H1 (cell line): ENCODE results near the gene CD164. TPM values are rescaled to one million over a fixed set of nuclear protein-coding genes. Genes with fewer than 3 reads are reported as not detected.

Experiments used
- CTCF ChIA-PET: fragments of 300-600 bp; sonication (Branson Sonifier 250); formaldehyde crosslinking; loops from one replicate; lab custom pipeline; 2021; ENCODE audit not compliant: partially characterized antibody; lab: Charles Lee
- POLR2A ChIA-PET: fragments of 300-600 bp; sonication (Branson Sonifier 250); formaldehyde crosslinking; loops from one replicate; lab custom pipeline; 2021; ENCODE audit warnings: inconsistent platforms; ENCODE audit not compliant: partially characterized antibody; lab: Charles Lee
- DNase-seq, 2 experiments: peaks; one replicate each; pipeline versions ENCODE4 v3.0.0 to v3.0.0-alpha.2; 2010 to 2022; ENCODE audit warnings: low spot score in 2 of 2, low read depth in 1 of 2, mixed read lengths in 1 of 2
- FAIRE-seq: peaks from 2 replicates; lab custom pipeline; 2011; peaks lifted over from hg19 to GRCh38; lab: Jason Lieb, UNC
- H2AFZ ChIP-seq: 2 replicates; pipeline ENCODE4 v1.8.1; 2012; ENCODE audit warnings: low read length, inconsistent platforms
- H2AK5ac ChIP-seq: 2 replicates; pipeline ENCODE4 v1.6.1; 2013; ENCODE audit warnings: low read depth, low read length
- H2BK120ac ChIP-seq: replicated peaks from 2 replicates; pipeline ENCODE3; 2013; ENCODE audit warnings: low read depth, low read length, inconsistent platforms
- H2BK12ac ChIP-seq: 2 replicates; pipeline ENCODE4 v1.6.1; 2013; ENCODE audit warnings: low read depth, low read length
- H2BK15ac ChIP-seq: 2 replicates; pipeline ENCODE4 v1.6.1; 2013; ENCODE audit warnings: low read length
- H2BK20ac ChIP-seq: 2 replicates; pipeline ENCODE4 v1.6.1; 2013; ENCODE audit warnings: low read length
- H2BK5ac ChIP-seq: 2 replicates; pipeline ENCODE4 v1.6.1; 2013; ENCODE audit warnings: low read depth, low read length
- H3K14ac ChIP-seq: 2 replicates; pipeline ENCODE4 v1.6.1; 2013; ENCODE audit warnings: inconsistent platforms; ENCODE audit not compliant: insufficient read length
- H3K18ac ChIP-seq: 2 replicates; pipeline ENCODE4 v1.6.1; 2013; ENCODE audit warnings: low read length; ENCODE audit errors: extremely low read depth
- H3K23ac ChIP-seq: 2 replicates; pipeline ENCODE4 v1.6.1; 2013; ENCODE audit warnings: inconsistent platforms; ENCODE audit not compliant: insufficient read length
- H3K23me2 ChIP-seq: 2 replicates; pipeline ENCODE4 v1.6.1; 2013; ENCODE audit warnings: low read depth, low read length
- H3K27ac ChIP-seq: 2 replicates; pipeline ENCODE4 v1.6.1; 2011; ENCODE audit warnings: low read depth, low read length, inconsistent platforms
- H3K27me3 ChIP-seq, 4 experiments: replicated peaks in 1 of 4; 1 replicate in 1 of 4; 2 replicates in 3 of 4; pipeline versions ENCODE4 v1.6.1 to v1.8.1; 2011 to 2013; ENCODE audit warnings: low read length in 3 of 4, mild to moderate bottlenecking in 3 of 4, inconsistent platforms in 2 of 4, mixed read lengths in 2 of 4, moderate library complexity in 1 of 4; ENCODE audit not compliant: control insufficient read depth in 3 of 4, insufficient read depth in 3 of 4; ENCODE audit errors: extremely low read depth in 1 of 4
- H3K36me3 ChIP-seq, 4 experiments: 2 replicates each; pipeline versions ENCODE4 v1.6.1 to v1.8.1; 2011 to 2013; ENCODE audit warnings: mild to moderate bottlenecking in 4 of 4, low read length in 3 of 4, moderate library complexity in 2 of 4, control low read depth in 1 of 4, inconsistent platforms in 1 of 4; ENCODE audit not compliant: insufficient read depth in 4 of 4, control insufficient read depth in 2 of 4
- H3K4ac ChIP-seq: replicated peaks from 2 replicates; pipeline ENCODE3; 2013; ENCODE audit warnings: low read length, low read depth, mixed read lengths, inconsistent platforms; ENCODE audit not compliant: insufficient read length
- H3K4me1 ChIP-seq, 4 experiments: replicated peaks in 1 of 4; 1 replicate in 1 of 4; 2 replicates in 3 of 4; pipeline versions ENCODE4 v1.6.1 to v1.8.1; 2011 to 2013; ENCODE audit warnings: low read length in 3 of 4, inconsistent platforms in 2 of 4, mixed read lengths in 1 of 4; ENCODE audit not compliant: insufficient read depth in 4 of 4, control insufficient read depth in 3 of 4
- H3K4me2 ChIP-seq, 2 experiments: 2 replicates each; pipeline versions ENCODE4 v1.6.1 to v1.8.1; 2011 to 2013; ENCODE audit warnings: low read depth in 2 of 2, low read length in 2 of 2, control low read depth in 1 of 2, inconsistent platforms in 1 of 2, mild to moderate bottlenecking in 1 of 2; ENCODE audit not compliant: insufficient read depth in 1 of 2
- H3K4me3 ChIP-seq, 4 experiments: fragments of 200-600, 300-600 bp in 1 of 4; sonication (generic), shearing (Covaris generic), sonication (Bioruptor Twin) in 1 of 4; 2 replicates each; pipeline versions ENCODE4 v1.5.1 to v1.8.1; 2011 to 2016; ENCODE audit warnings: low read length in 4 of 4, low read depth in 3 of 4, control low read depth in 2 of 4, inconsistent platforms in 2 of 4, mild to moderate bottlenecking in 2 of 4, mixed read lengths in 1 of 4, moderate library complexity in 1 of 4; ENCODE audit not compliant: insufficient read depth in 2 of 4; ENCODE audit errors: extremely low read depth in 1 of 4
- H3K56ac ChIP-seq: replicated peaks from 2 replicates; pipeline ENCODE3; 2013; ENCODE audit warnings: low read depth, mild to moderate bottlenecking, mixed read lengths, low read length, inconsistent platforms; ENCODE audit not compliant: insufficient read length
- H3K79me1 ChIP-seq: 2 replicates; pipeline ENCODE4 v1.6.1; 2013; ENCODE audit warnings: low read depth, low read length, control low read depth
- H3K79me2 ChIP-seq, 2 experiments: 2 replicates each; pipeline versions ENCODE4 v1.6.1 to v1.8.1; 2012 to 2013; ENCODE audit warnings: low read length in 2 of 2, mild to moderate bottlenecking in 2 of 2, inconsistent platforms in 1 of 2; ENCODE audit not compliant: insufficient read depth in 2 of 2, control insufficient read depth in 1 of 2
- H3K9ac ChIP-seq, 4 experiments: replicated peaks in 1 of 4; 1 replicate in 1 of 4; 2 replicates in 3 of 4; pipeline versions ENCODE4 v1.6.1 to v1.8.1; 2011 to 2013; ENCODE audit warnings: low read depth in 3 of 4, low read length in 3 of 4, control low read depth in 2 of 4, mild to moderate bottlenecking in 2 of 4, moderate library complexity in 2 of 4, inconsistent platforms in 1 of 4; ENCODE audit errors: extremely low read depth in 1 of 4
- H3K9me3 ChIP-seq, 2 experiments: 2 replicates each; pipeline versions ENCODE4 v1.6.1 to v1.8.1; 2012 to 2013; ENCODE audit warnings: mild to moderate bottlenecking in 2 of 2, moderate library complexity in 2 of 2, control low read depth in 1 of 2, inconsistent platforms in 1 of 2, low read depth in 1 of 2, low read length in 1 of 2, mixed read lengths in 1 of 2; ENCODE audit not compliant: insufficient read depth in 2 of 2
- H4K20me1 ChIP-seq, 2 experiments: replicated peaks in 1 of 2; 2 replicates each; pipeline versions ENCODE3 to v1.8.1; 2011 to 2013; ENCODE audit warnings: inconsistent platforms in 2 of 2, low read length in 2 of 2, mild to moderate bottlenecking in 1 of 2; ENCODE audit not compliant: insufficient read depth in 2 of 2, control insufficient read depth in 1 of 2
- H4K5ac ChIP-seq: 2 replicates; pipeline ENCODE4 v1.6.1; 2013; ENCODE audit warnings: low read length, low read depth, mixed read lengths, inconsistent platforms; ENCODE audit not compliant: insufficient read length
- H4K8ac ChIP-seq: 2 replicates; pipeline ENCODE4 v1.8.0; 2013; ENCODE audit warnings: mild to moderate bottlenecking, moderate library complexity, low read length, inconsistent platforms; ENCODE audit not compliant: insufficient read depth; ENCODE audit errors: extremely low read depth
- H4K91ac ChIP-seq: replicated peaks from 2 replicates; pipeline ENCODE3; 2013; ENCODE audit warnings: low read length, mixed read lengths, inconsistent platforms; ENCODE audit not compliant: insufficient read length
- CEBPB ChIP-seq: IDR thresholded peaks from 2 replicates; pipeline ENCODE4 v1.6.1; 2012; ENCODE audit warnings: low read depth, low read length
- GABPA ChIP-seq: IDR thresholded peaks from 2 replicates; pipeline ENCODE4 v1.6.1; 2011; ENCODE audit warnings: mild to moderate bottlenecking, low read length, moderate library complexity, borderline replicate concordance; ENCODE audit not compliant: insufficient read depth
- WGBS, 2 experiments: shearing (Covaris generic) in 1 of 2; methylation state at CpG; one replicate each; pipeline versions ENCODE4 v1.1.6 to v1.1.7; 2013 to 2015; ENCODE audit warnings: low lambda C conversion rate in 2 of 2, mixed read lengths in 2 of 2, inconsistent platforms in 1 of 2, low coverage in 1 of 2, missing lambda C conversion rate in 1 of 2; ENCODE audit not compliant: insufficient replicate concordance in 2 of 2, insufficient coverage in 1 of 2, insufficient read length in 1 of 2; ENCODE audit errors: extremely low coverage in 1 of 2, missing lambda C conversion rate in 1 of 2; 5-methylcytosine and 5-hydroxymethylcytosine counted together
- polyA plus RNA-seq, 7 experiments: library from polyadenylated mRNA; depleted of rRNA in 3 of 7; stranded (reverse) in 5 of 7; unstranded in 2 of 7; fragments of >200 nt in 5 of 7; fragments of 200-250 nt in 2 of 7; gene quantifications; 1 replicate in 5 of 7; 2 replicates in 1 of 7; 4 replicates in 1 of 7; pipeline versions ENCODE4 v1.2.1 to v1.2.3, GENCODE V29; 2011 to 2013; ENCODE audit warnings: missing spikeins in 2 of 7, mixed read lengths in 2 of 7
- total RNA-seq: library from RNA; stranded (reverse); fragmentation: NEBNext Ultra II Directional; extraction: Animal tissue kit (Norgen Biotek cat#: 25700); gene quantifications from 2 replicates; pipeline ENCODE4 v1.2.1, GENCODE V29; 2021

CD164 gene
- total and polyA plus RNA-seq, 2 of the 8 experiments (the other 6 are each of a cell fraction or from before 2014, with no cell fraction given) = 69.3 to 94.3 TPM

GRCh38 chr6:109406196-109406595, 23.9 kb upstream of the CD164 start:
- H4K20me1 ChIP-seq = no peaks in the 10 kb centered on the region
- no peak overlapping the region for H4K91ac ChIP-seq
- H4K8ac ChIP-seq = no peak overlapping the region
- H2BK15ac ChIP-seq = no peak overlapping the region
- TF ChIP-seq CEBPB (peak; percentile 44; the same call in 1 of the 2 replicates), GABPA (no peak)
- no peak overlapping the region for H3K9ac ChIP-seq
- no peak overlapping the region for H2AK5ac ChIP-seq
- no peak overlapping the region for H2BK12ac ChIP-seq
- no peak overlapping the region for H2BK5ac ChIP-seq
- no peak overlapping the region for H3K27ac ChIP-seq
- H3K56ac ChIP-seq = no peak overlapping the region
- H4K5ac ChIP-seq = no peak overlapping the region
- H3K36me3 ChIP-seq = no peaks in the 10 kb centered on the region
- no peak overlapping the region for H2BK20ac ChIP-seq
- no peaks in the 10 kb centered on the region for H3K79me2 ChIP-seq
- no peak overlapping the region for H2BK120ac ChIP-seq
- FAIRE-seq (no peak), DNase-seq (no peak)
- no peaks in the 10 kb centered on the region for H3K23me2 ChIP-seq
- no peak overlapping the region for H3K4me2 ChIP-seq
- no peaks in the 10 kb centered on the region for H3K79me1 ChIP-seq
- H3K4ac ChIP-seq = no peak overlapping the region
- H3K9me3 ChIP-seq = no peaks in the 10 kb centered on the region
- no peak overlapping the region for H3K14ac ChIP-seq
- H3K23ac ChIP-seq = no peak overlapping the region
- no peak overlapping the region for H3K18ac ChIP-seq
- ChIA-PET CTCF (interaction anchor here (2.2 kb wide), 1 partner anchor 10 kb away, joined by 5 read pairs; no protein-coding TSS in a partner anchor), POLR2A (no interaction called here)
- 89% methylated on average over 4 of the region's 4 CpGs; no CpG with 5 or more reads in 1 of the 2 experiments for WGBS, 2 experiments
- H3K4me3 ChIP-seq = no peak overlapping the region
- no peaks in the 10 kb centered on the region for H3K4me1 ChIP-seq
- no peaks in the 10 kb centered on the region for H3K27me3 ChIP-seq
- no peak overlapping the region for H2AFZ ChIP-seq
